Kidney capillary endothelial cell (primary cell): Measurements from ENCODE around the gene KRTAP2-2.
"Not testable (repeated sequence)": the region's sequence is repeated elsewhere in the genome, so short reads cannot be mapped to it uniquely, and the experiment has no call there.

Experiments used
- DNase-seq: peaks from one replicate; pipeline ENCODE4 v3.0.0-alpha.2; 2018; ENCODE audit warnings: low spot score

KRTAP2-2 gene

GRCh38 chr17:41055130-41055529, at the start of gene KRTAP2-2:
Gene KRTAP2-2, minus strand, starts transcription at chr17:41055230. Its CDS starts 19 bp downstream, at chr17:41055211.
- not testable (repeated sequence) for DNase-seq

GRCh38 chr17:41104386-41105038, 49.5 kb upstream of the KRTAP2-2 start:
- not testable (repeated sequence) for DNase-seq

GRCh38 chr17:41103896-41104295, 48.9 kb upstream of the KRTAP2-2 start:
- DNase-seq, result no peak

- no peak for DNase-seq
These were observed 46.7 kb upstream of the KRTAP2-2 start, which contains the start of gene KRTAP4-16 for GRCh38 chr17:41101586-41102259. Gene KRTAP4-16, minus strand, starts transcription at chr17:41102209. Its CDS starts 0 bp downstream, at chr17:41102209.

DNA sequence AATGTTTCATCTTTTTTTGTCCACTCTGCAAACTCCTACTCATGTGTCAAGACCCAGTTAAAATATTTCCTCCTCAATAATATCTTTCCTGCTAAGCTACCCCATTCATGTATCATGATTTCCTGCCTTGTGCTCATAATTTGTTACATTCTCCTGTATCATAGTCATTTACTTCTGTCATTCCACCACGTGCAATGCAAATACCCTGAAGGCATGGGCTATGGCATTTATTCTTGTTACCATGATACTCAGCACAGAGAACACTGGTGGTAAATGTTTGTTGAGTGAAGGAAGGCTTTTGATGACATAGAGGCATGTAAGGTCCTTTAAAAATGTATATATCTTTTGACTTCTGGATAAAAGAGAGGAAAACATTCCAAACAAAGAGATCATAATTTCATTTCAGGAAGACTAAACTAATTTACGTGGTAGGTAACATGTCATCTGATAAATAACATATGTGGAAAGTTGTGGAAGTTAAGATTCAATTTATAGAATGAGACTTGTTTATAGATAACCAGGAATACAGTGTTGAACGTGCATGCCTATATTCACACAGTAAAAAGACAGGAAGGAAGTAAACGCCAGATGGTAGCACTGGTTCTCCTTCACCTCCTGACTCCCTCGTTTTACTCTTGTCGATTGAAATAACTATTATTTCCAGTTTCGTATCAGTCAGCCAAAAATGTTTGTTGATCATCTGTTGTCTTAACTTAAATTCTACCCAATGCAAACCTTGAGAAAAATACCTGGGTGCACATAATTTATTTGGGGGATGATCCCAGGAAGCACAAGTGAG, 44.9 kb upstream of the KRTAP2-2 start:
- not testable (repeated sequence) for DNase-seq

- DNase-seq, result no peak
These were observed 43.5 kb upstream of the KRTAP2-2 start for GRCh38 chr17:41098481-41098880.

GRCh38 chr17:41098042-41098441, 43.0 kb upstream of the KRTAP2-2 start, which contains the start of gene KRTAP4-8:
Gene KRTAP4-8, minus strand, starts transcription at chr17:41098142. Its CDS starts 58 bp downstream, at chr17:41098084.
- no peak for DNase-seq

DNA sequence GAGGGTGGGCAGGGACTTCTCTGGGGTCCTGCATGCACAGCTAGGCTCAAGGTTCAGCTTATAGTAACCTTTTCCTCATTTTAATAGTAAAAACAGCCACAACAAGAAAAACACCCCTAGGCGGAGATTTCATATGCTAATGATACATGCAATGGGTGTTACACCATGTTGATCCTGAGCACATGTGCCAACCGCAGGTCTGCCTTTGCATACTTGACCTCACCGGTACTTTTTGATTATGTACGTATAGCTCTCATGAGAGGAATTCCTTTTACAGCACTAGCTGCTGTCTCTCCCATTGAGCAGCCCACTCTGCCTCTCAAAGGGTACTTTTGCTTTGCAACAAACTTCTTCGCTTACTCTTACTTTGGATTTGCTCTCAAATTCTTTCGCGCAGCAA, 41.0 kb upstream of the KRTAP2-2 start:
- DNase-seq, result no peak

DNA sequence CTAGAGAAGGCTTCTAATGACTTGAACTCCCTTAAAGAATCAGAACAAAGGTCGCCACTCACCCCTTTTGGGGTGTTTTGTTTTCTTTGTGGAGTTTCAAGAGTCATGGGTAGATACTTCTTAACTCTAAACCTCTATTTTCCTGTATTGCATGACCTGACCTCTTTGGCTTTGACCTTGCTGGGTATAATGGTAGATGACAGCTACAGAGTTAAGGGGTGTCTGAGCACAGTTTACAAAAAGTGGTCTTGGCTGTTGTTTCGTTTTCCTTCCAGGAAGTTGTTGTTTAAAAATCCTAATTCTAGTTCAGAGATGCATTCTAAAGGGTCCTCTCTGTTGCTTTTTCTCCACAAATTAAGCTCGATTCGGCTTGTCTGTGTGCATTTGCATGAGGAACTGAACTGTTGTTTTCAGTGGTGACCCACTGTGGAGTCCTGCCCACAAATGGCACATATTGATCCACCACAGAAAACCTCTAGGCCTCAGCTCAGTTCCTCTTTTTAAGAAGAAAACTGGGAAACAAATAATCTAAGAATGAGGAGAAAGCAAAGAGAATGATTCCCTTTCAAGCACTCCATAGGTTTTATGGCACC, 33.8 kb upstream of the KRTAP2-2 start:
- DNase-seq, result not testable (repeated sequence)

DNA sequence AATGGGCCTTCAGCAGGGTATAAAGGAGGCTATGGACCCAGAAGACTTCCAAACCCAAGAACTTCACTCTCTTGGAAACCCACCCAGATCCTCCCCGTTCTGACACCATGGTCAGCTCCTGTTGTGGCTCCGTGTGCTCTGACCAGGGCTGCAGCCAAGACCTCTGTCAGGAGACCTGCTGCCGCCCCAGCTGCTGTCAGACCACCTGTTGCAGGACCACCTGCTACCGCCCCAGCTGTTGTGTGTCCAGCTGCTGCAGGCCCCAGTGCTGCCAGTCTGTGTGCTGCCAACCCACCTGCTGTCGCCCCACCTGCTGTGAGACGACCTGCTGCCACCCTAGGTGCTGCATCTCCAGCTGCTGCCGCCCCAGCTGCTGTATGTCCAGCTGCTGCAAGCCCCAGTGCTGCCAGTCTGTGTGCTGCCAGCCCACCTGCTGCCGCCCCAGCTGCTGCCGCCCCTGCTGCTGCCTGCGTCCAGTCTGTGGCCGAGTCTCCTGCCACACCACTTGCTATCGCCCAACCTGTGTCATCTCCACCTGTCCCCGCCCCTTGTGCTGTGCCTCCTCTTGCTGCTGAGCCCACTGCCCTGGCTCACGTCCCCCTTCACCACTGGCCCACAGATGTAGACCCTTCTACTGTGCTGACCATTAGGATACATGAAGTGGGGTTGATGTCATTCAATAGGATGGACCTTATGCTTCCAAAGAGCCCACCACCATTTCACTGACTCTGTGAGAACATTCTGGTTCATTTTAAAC, 29.2 kb upstream of the KRTAP2-2 start, which contains the start of gene KRTAP4-7:
Gene KRTAP4-7, plus strand, starts transcription at position 51 of the 757 bp plus-strand sequence. Its CDS starts 57 bp downstream, at position 108.
- DNase-seq, result not testable (repeated sequence)

DNA sequence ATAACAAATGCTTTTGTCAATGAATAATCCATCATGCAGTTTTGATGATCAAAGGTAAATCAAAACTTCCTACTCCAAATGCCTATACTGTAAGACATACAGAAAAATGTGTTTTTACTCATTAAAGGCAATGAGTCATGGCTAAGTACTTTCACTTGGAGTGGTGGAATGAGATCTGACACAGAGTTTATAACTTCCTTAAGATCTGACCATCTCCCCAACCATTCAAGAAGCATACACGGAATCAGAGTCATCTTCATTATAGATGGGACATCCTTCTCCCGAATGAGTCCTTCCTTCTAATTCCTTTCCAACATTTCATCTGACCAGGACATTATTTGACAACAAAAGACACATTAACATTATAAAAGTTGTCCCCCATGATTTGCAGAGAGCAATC, 28.4 kb upstream of the KRTAP2-2 start:
- DNase-seq, result not testable (repeated sequence)

DNA sequence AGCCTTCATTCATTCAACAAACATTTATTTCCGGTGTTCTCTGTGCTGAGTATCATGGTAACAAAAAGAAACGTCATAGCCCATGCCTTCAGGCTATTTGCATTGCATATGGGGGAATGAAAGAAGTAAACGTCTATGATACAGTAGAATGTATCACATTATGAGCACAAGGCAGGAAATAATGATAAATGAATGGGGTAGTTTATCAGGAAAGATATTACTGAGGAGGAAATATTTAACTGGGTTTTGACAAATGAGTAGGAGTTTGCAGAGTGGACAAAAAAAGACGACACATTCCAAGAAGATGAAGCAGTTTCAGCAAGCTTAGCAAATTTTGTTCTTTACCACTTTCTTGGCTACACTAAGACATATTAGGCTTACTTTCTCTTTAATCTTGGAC, 27.6 kb upstream of the KRTAP2-2 start:
- no peak for DNase-seq

DNA sequence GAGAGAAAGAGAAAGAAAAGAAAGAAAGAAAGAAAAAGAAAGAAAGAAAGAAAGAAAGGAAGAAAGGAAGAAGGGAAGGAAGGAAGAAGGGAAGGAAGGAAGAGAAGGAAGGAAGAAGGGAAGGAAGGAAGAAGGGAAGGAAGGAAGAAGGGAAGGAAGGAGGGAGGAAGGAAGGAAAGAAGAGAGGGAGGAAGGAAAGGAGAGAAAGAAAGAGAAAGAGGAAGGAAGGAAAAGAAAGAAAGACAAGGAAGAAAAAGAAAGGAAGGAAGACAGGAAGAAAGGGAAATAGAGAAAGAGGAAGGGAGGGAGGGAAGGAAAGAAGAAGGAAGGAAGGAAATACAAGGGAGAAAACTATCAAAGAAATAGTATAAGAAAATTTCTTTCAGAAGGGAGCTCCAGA, 21.8 kb upstream of the KRTAP2-2 start:
- DNase-seq, result no peak

DNA sequence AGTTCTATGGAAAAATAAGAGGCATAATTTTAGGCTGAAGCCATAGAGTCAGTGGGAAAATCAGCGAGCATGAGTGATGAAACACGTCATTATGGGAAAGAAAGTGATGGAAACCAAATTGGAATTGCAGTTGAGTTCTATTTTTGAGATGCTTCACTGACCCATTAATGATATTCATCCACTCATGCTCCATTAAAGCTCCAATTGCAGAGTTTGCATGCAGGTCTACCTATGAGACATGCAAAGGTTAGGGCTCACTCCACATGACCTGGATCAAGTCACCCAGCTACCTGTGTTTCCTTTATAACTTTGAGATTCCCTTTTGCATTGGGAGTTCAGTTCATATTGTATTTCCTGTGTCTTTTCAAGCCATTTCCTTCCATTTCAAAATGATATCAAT, 18.6 kb upstream of the KRTAP2-2 start:
- no peak for DNase-seq

GRCh38 chr17:41071606-41072360, 16.8 kb upstream of the KRTAP2-2 start:
- DNase-seq, result no peak

- DNase-seq, result no peak
These were observed 14.0 kb upstream of the KRTAP2-2 start for GRCh38 chr17:41069031-41069430.

- no peak for DNase-seq
These were observed 12.3 kb upstream of the KRTAP2-2 start for GRCh38 chr17:41067281-41067680.

GRCh38 chr17:41065829-41066624, 11.0 kb upstream of the KRTAP2-2 start, which contains the start of gene KRTAP2-4:
Gene KRTAP2-4, minus strand, starts transcription at chr17:41065879. Its CDS starts 34 bp downstream, at chr17:41065845.
- DNase-seq, result no peak

DNA sequence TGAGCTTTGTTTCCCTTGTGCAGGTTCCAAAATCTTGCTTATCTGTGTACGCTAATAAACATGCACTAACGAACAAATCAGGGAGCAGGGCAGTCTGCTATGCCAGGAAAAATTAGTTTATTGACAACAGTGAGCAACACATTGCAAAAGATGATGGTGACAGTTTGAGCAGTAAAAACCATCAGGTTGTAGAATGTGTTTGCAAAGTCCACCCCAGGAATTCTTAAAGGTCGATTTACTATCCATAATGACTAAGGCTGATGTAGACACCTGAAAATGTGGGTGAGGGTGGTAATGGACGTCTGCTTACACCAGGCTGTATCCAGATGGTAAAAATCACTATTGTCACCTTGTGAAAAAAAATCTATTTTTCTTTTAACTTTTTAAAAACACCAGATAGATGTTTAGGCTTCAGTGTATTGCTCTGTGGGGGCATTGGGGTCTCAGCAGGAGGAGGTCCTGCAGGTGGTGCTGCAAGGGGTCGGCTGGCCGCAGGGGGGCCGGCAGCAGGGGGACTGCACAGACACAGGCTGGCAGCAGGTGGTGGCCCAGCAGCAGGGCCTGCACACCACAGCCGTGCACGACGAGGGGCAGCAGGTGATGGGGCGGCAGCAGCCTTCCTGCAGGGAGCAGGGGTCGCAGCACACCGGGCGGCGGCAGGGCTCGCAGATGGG, 10.1 kb upstream of the KRTAP2-2 start:
- DNase-seq, result not testable (repeated sequence)
